ENCODE measurements around the gene SCPEP1. TPM values are rescaled to one million over a fixed set of nuclear protein-coding genes. Genes with fewer than 3 reads are reported as not detected.
"Not testable (repeated sequence)": the region's sequence is repeated elsewhere in the genome, so short reads cannot be mapped to it uniquely, and the experiment has no call there.

The SCPEP1 gene
- total RNA-seq, 1 experiment from 2014 or later, result 17.6 TPM

GRCh38 chr17:56979091-56979480 lies 1.2 kb downstream of the SCPEP1 start:
- DNase-seq, result no peak
- CTCF ChIA-PET, result interaction anchor here (0.6 kb wide), 1 partner anchor 8 kb away, joined by 4 read pairs; no protein-coding TSS in a partner anchor
- Mint-ChIP-seq H3K4me1 (ENCODE audit: low read depth, unreplicated experiment) (peaks cover 15% of the 10 kb centered on the region), H3K27ac (ENCODE audit: unreplicated experiment) (no peak overlapping the region), H3K4me3 (ENCODE audit: low read depth, unreplicated experiment) (peak overlapping the region; percentile 73), H3K9me3 (ENCODE audit: low read depth, unreplicated experiment) (no peaks in the 10 kb centered on the region), H3K36me3 (ENCODE audit: insufficient read depth, unreplicated experiment) (peaks cover 10% of the 10 kb centered on the region), H3K27me3 (ENCODE audit: unreplicated experiment) (no peaks in the 10 kb centered on the region)
- intact Hi-C loops (cut with micrococcal nuclease; ENCODE audit: unreplicated experiment), result no loop called here
- no TSS peak for BruUV-seq (replicated peaks)
- TF ChIP-seq CTCF (IDR thresholded peaks at IDR 0.05; ENCODE audit: unreplicated experiment), result no peak

GRCh38 chr17:56980526-56980925 lies 2.6 kb downstream of the SCPEP1 start:
- H3K27me3 Mint-ChIP-seq (ENCODE audit: unreplicated experiment); intact Hi-C loops (cut with micrococcal nuclease; ENCODE audit: unreplicated experiment); DNase-seq; BruUV-seq (replicated peaks); H3K27ac Mint-ChIP-seq (ENCODE audit: unreplicated experiment); H3K9me3 Mint-ChIP-seq (ENCODE audit: low read depth, unreplicated experiment); CTCF ChIA-PET; H3K4me3 Mint-ChIP-seq (ENCODE audit: low read depth, unreplicated experiment): not testable (repeated sequence)
- H3K36me3 Mint-ChIP-seq (ENCODE audit: insufficient read depth, unreplicated experiment), result peaks cover 10% of the 10 kb centered on the region
- peaks cover 15% of the 10 kb centered on the region for H3K4me1 Mint-ChIP-seq (ENCODE audit: low read depth, unreplicated experiment)

- no peak for DNase-seq
- Mint-ChIP-seq H3K4me3 (ENCODE audit: low read depth, unreplicated experiment) (no peak overlapping the region), H3K27me3 (ENCODE audit: unreplicated experiment) (no peaks in the 10 kb centered on the region), H3K27ac (ENCODE audit: unreplicated experiment) (no peak overlapping the region), H3K4me1 (ENCODE audit: low read depth, unreplicated experiment) (peaks cover 15% of the 10 kb centered on the region), H3K9me3 (ENCODE audit: low read depth, unreplicated experiment) (no peaks in the 10 kb centered on the region), H3K36me3 (ENCODE audit: insufficient read depth, unreplicated experiment) (peaks cover 10% of the 10 kb centered on the region)
- intact Hi-C loops (cut with micrococcal nuclease; ENCODE audit: unreplicated experiment), result no loop called here
- no peak for TF ChIP-seq CTCF (IDR thresholded peaks at IDR 0.05; ENCODE audit: unreplicated experiment)
- CTCF ChIA-PET, result no interaction called here
- BruUV-seq (replicated peaks), result no TSS peak
Measured at GRCh38 chr17:56982312-56982711, 4.4 kb downstream of the SCPEP1 start.

- Mint-ChIP-seq H3K4me3 (ENCODE audit: low read depth, unreplicated experiment) (no peak overlapping the region), H3K36me3 (ENCODE audit: insufficient read depth, unreplicated experiment) (peaks cover 2% of the 10 kb centered on the region), H3K4me1 (ENCODE audit: low read depth, unreplicated experiment) (peaks cover 10% of the 10 kb centered on the region), H3K27ac (ENCODE audit: unreplicated experiment) (no peak overlapping the region), H3K9me3 (ENCODE audit: low read depth, unreplicated experiment) (no peaks in the 10 kb centered on the region), H3K27me3 (ENCODE audit: unreplicated experiment) (no peaks in the 10 kb centered on the region)
- CTCF ChIA-PET, result no interaction called here
- BruUV-seq (replicated peaks), result no TSS peak
- no peak for TF ChIP-seq CTCF (IDR thresholded peaks at IDR 0.05; ENCODE audit: unreplicated experiment)
- intact Hi-C loops (cut with micrococcal nuclease; ENCODE audit: unreplicated experiment), result no loop called here
- DNase-seq, result no peak
Measured at GRCh38 chr17:56983366-56983765, 5.4 kb downstream of the SCPEP1 start.

- no TSS peak for BruUV-seq (replicated peaks)
- no peak for TF ChIP-seq CTCF (IDR thresholded peaks at IDR 0.05; ENCODE audit: unreplicated experiment)
- H3K4me1 Mint-ChIP-seq (ENCODE audit: low read depth, unreplicated experiment), result no peaks in the 10 kb centered on the region
- H3K36me3 Mint-ChIP-seq (ENCODE audit: insufficient read depth, unreplicated experiment), result no peaks in the 10 kb centered on the region
- no peaks in the 10 kb centered on the region for H3K9me3 Mint-ChIP-seq (ENCODE audit: low read depth, unreplicated experiment)
- no peak overlapping the region for H3K27ac Mint-ChIP-seq (ENCODE audit: unreplicated experiment)
- CTCF ChIA-PET, result interaction anchor here (1.1 kb wide), 1 partner anchor 25 kb away, joined by 4 read pairs; no protein-coding TSS in a partner anchor
- H3K4me3 Mint-ChIP-seq (ENCODE audit: low read depth, unreplicated experiment), result no peak overlapping the region
- intact Hi-C loops (cut with micrococcal nuclease; ENCODE audit: unreplicated experiment), result no loop called here
- H3K27me3 Mint-ChIP-seq (ENCODE audit: unreplicated experiment), result no peaks in the 10 kb centered on the region
- DNase-seq, result no peak
Measured at GRCh38 chr17:56985371-56986162, 7.6 kb downstream of the SCPEP1 start.

Measured in Calu3 (cell line).